IMR-90 (cell line): ENCODE results near the gene MPST. TPM values are rescaled to one million over a fixed set of nuclear protein-coding genes. Genes with fewer than 3 reads are reported as not detected.

Experiments
- ATAC-seq: fragments of 200-7000 bp; cut with Tn5 transposase; 2 replicates; pipeline ENCODE4 v1.9.1; 2020; ENCODE audit warnings: low read depth, mild to moderate bottlenecking, moderate library complexity
- BruUV-seq: library from RNA; stranded (reverse); fragments of 400-500 nt; replicated peaks from 2 replicates; lab custom pipeline; 2021; lab: Mats Ljungman, UMichigan
- CTCF ChIA-PET: fragments of 300-600 bp; formaldehyde crosslinking; extraction: SDS; loops from one replicate; lab custom pipeline; 2021; ENCODE audit warnings: antibody characterized with exemption; lab: Yijun Ruan, JAX
- POLR2A ChIA-PET: fragments of 300-600 bp; sonication (Branson Sonifier 250); formaldehyde crosslinking; loops from one replicate; lab custom pipeline; 2022; ENCODE audit warnings: antibody characterized with exemption; ENCODE audit not compliant: unreplicated experiment; lab: Charles Lee
- DNase-seq: peaks from one replicate; pipeline ENCODE4 v3.0.0; 2013
- H2AFZ ChIP-seq: replicated peaks from 2 replicates; pipeline ENCODE3; 2013; ENCODE audit warnings: low read length, mild to moderate bottlenecking; ENCODE audit not compliant: poor library complexity
- H2AK5ac ChIP-seq: 2 replicates; pipeline ENCODE4 v1.6.1; 2013; ENCODE audit warnings: low read depth, low read length, inconsistent platforms
- H2AK9ac ChIP-seq: replicated peaks from 2 replicates; pipeline ENCODE3; 2013; ENCODE audit warnings: mild to moderate bottlenecking, low read depth, low read length, moderate library complexity; ENCODE audit not compliant: poor library complexity
- H2BK120ac ChIP-seq: 2 replicates; pipeline ENCODE4 v1.6.1; 2013; ENCODE audit warnings: low read depth, low read length, inconsistent platforms
- H2BK15ac ChIP-seq: 3 replicates; pipeline ENCODE4 v1.6.1; 2013; ENCODE audit warnings: low read depth, low read length, inconsistent platforms
- H2BK20ac ChIP-seq: 2 replicates; pipeline ENCODE4 v1.6.1; 2013; ENCODE audit warnings: low read depth, mild to moderate bottlenecking, inconsistent platforms, low read length, moderate library complexity
- H2BK5ac ChIP-seq: 2 replicates; pipeline ENCODE4 v1.6.1; 2013; ENCODE audit warnings: mild to moderate bottlenecking, low read depth, low read length, inconsistent platforms; ENCODE audit not compliant: poor library complexity, severe bottlenecking
- H3K14ac ChIP-seq: replicated peaks from 2 replicates; pipeline ENCODE4 v1.6.1; 2013; ENCODE audit warnings: low read depth, low read length, inconsistent platforms
- H3K18ac ChIP-seq: 2 replicates; pipeline ENCODE4 v1.6.1; 2013; ENCODE audit warnings: low read depth, low read length, control low read depth
- H3K23ac ChIP-seq: 2 replicates; pipeline ENCODE4 v1.6.1; 2013; ENCODE audit warnings: low read depth, low read length, inconsistent platforms
- H3K27ac ChIP-seq: 2 replicates; pipeline ENCODE4 v1.5.1; 2013; ENCODE audit warnings: mild to moderate bottlenecking, control low read depth, low read length; ENCODE audit not compliant: insufficient read depth
- H3K27me3 ChIP-seq: 2 replicates; pipeline ENCODE4 v1.6.1; 2013; ENCODE audit warnings: low read length; ENCODE audit not compliant: control insufficient read depth, insufficient read depth
- H3K36me3 ChIP-seq: 2 replicates; pipeline ENCODE4 v1.6.1; 2013; ENCODE audit warnings: low read length, mixed read lengths; ENCODE audit not compliant: control insufficient read depth, insufficient read depth
- H3K4ac ChIP-seq: 2 replicates; pipeline ENCODE4 v1.6.1; 2013; ENCODE audit warnings: low read depth, low read length, inconsistent platforms
- H3K4me1 ChIP-seq: 2 replicates; pipeline ENCODE4 v1.6.1; 2013; ENCODE audit warnings: low read length, mixed read lengths; ENCODE audit not compliant: control insufficient read depth, insufficient read depth
- H3K4me2 ChIP-seq: 2 replicates; pipeline ENCODE4 v1.6.1; 2013; ENCODE audit warnings: low read depth, mild to moderate bottlenecking, control low read depth, low read length, moderate library complexity
- H3K4me3 ChIP-seq: 2 replicates; pipeline ENCODE4 v1.5.1; 2013; ENCODE audit warnings: low read depth, mild to moderate bottlenecking, control low read depth, low read length, moderate library complexity; ENCODE audit not compliant: insufficient read depth
- H3K56ac ChIP-seq: 2 replicates; pipeline ENCODE4 v1.6.1; 2013; ENCODE audit warnings: low read length, inconsistent platforms; ENCODE audit not compliant: insufficient read depth; ENCODE audit errors: extremely low read depth
- H3K79me1 ChIP-seq, 2 experiments: 2 replicates each; pipeline ENCODE4 v1.6.1; 2013; ENCODE audit warnings: low read length in 2 of 2, inconsistent platforms in 1 of 2, low read depth in 1 of 2
- H3K9ac ChIP-seq: 2 replicates; pipeline ENCODE4 v1.6.1; 2013; ENCODE audit warnings: low read depth, low read length, control low read depth
- H3K9me1 ChIP-seq: 2 replicates; pipeline ENCODE4 v1.6.1; 2013; ENCODE audit warnings: low read length, inconsistent platforms; ENCODE audit not compliant: insufficient read depth
- H3K9me3 ChIP-seq: 2 replicates; pipeline ENCODE4 v1.6.1; 2013; ENCODE audit warnings: low read length; ENCODE audit not compliant: control insufficient read depth, insufficient read depth
- H4K20me1 ChIP-seq: 2 replicates; pipeline ENCODE4 v1.6.1; 2013; ENCODE audit warnings: low read length, inconsistent platforms; ENCODE audit not compliant: insufficient read depth
- H4K5ac ChIP-seq: 2 replicates; pipeline ENCODE4 v1.6.1; 2013; ENCODE audit warnings: mild to moderate bottlenecking, low read depth, low read length, control low read depth
- H4K8ac ChIP-seq, 2 experiments: 2 replicates each; pipeline ENCODE4 v1.6.1; 2013; ENCODE audit warnings: low read depth in 2 of 2, low read length in 2 of 2, control low read depth in 1 of 2, inconsistent platforms in 1 of 2
- H4K91ac ChIP-seq: 2 replicates; pipeline ENCODE4 v1.6.1; 2013; ENCODE audit warnings: low read depth, low read length, inconsistent platforms; ENCODE audit not compliant: insufficient read depth
- BHLHE40 ChIP-seq: fragments of 150-350 bp; IDR thresholded peaks from 2 replicates; pipeline ENCODE4 v1.6.1; 2016; ENCODE audit warnings: mild to moderate bottlenecking, low read depth, low read length
- ELK1 ChIP-seq: fragments of 150-350 bp; IDR thresholded peaks from 2 replicates; pipeline ENCODE4 v1.6.1; 2016; ENCODE audit warnings: low read depth, mild to moderate bottlenecking, low read length, moderate library complexity, borderline replicate concordance
- FOS ChIP-seq: fragments of 150-350 bp; IDR thresholded peaks from 2 replicates; pipeline ENCODE4 v1.6.1; 2016; ENCODE audit warnings: low read depth, low read length
- RAD21 ChIP-seq: IDR thresholded peaks from 2 replicates; pipeline ENCODE4 v1.6.1; 2012; ENCODE audit warnings: low read length, improper control_type of control experiment
- RCOR1 ChIP-seq: IDR thresholded peaks from 2 replicates; pipeline ENCODE4 v1.6.1; 2012; ENCODE audit warnings: mild to moderate bottlenecking, low read length, improper control_type of control experiment; ENCODE audit not compliant: insufficient replicate concordance
- WGBS, 2 experiments: methylation state at CpG; one replicate each; pipeline versions ENCODE4 v1.1.5 to v1.1.7; 2013; ENCODE audit warnings: missing lambda C conversion rate in 2 of 2; ENCODE audit not compliant: insufficient read length in 1 of 2; ENCODE audit errors: extremely low coverage in 2 of 2; 5-methylcytosine and 5-hydroxymethylcytosine counted together
- dilution Hi-C: fragments of 300-500 bp; cut with HindIII; formaldehyde crosslinking; loops from one replicate; pipeline ENCODE4 v1.14.3; 2018; ENCODE audit warnings: low sequenced_read_pairs; ENCODE audit not compliant: unreplicated experiment
- in situ Hi-C: fragments of 300-500 bp; cut with MboI; formaldehyde crosslinking; loops from 3 replicates; pipeline ENCODE4 v1.14.3; 2019; ENCODE audit warnings: low sequenced_read_pairs, inconsistent platforms, mixed read lengths
- intact Hi-C: fragments of 100-400 bp; cut with micrococcal nuclease; formaldehyde crosslinking; loops from 2 replicates; pipeline ENCODE4 v1.10.0; 2022
- polyA plus RNA-seq, 3 experiments: library from polyadenylated mRNA; depleted of rRNA; stranded (reverse); fragments of >200 nt; gene quantifications; 2 replicates each; pipeline ENCODE4 v1.2.3, GENCODE V29; 2012; ENCODE audit warnings: low replicate concordance in 1 of 3
- total RNA-seq: library from RNA; depleted of rRNA; stranded (reverse); fragments of >200 nt; gene quantifications from 2 replicates; pipeline ENCODE4 v1.2.3, GENCODE V29; 2012

The MPST gene
- total and polyA plus RNA-seq, 2 of the 4 experiments (the other 2 are of a cell fraction): 19.2 to 43.0 TPM

GRCh38 chr22:37022483-37023337 is 3.2 kb downstream of the MPST start:
- peaks cover 13 to 63% of the 10 kb centered on the region in 2 experiments for H3K79me1 ChIP-seq
- dilution Hi-C loops: no loop called here
- no peak overlapping the region for H2BK20ac ChIP-seq
- H3K27me3 ChIP-seq: no peaks in the 10 kb centered on the region
- H3K36me3 ChIP-seq: peaks cover 31% of the 10 kb centered on the region
- no peak overlapping the region for H3K56ac ChIP-seq
- H3K9ac ChIP-seq: no peak overlapping the region
- H3K4ac ChIP-seq: no peak overlapping the region
- no peak overlapping the region for H2BK15ac ChIP-seq
- no peak overlapping the region for H4K91ac ChIP-seq
- no peaks in the 10 kb centered on the region for H3K9me3 ChIP-seq
- H4K20me1 ChIP-seq: peaks cover 24% of the 10 kb centered on the region
- H2BK5ac ChIP-seq: no peak overlapping the region
- BruUV-seq: no TSS peak
- WGBS, 2 experiments: 94% methylated on average over 8 of the region's 16 CpGs; no CpG with 5 or more reads in 1 of the 2 experiments
- H2AK5ac ChIP-seq: no peak overlapping the region
- intact Hi-C loops: loop anchor here (5.0 kb wide), 1 partner anchor 240 kb away; no protein-coding TSS in a partner anchor
- H3K18ac ChIP-seq: no peak overlapping the region
- H4K8ac ChIP-seq: no peak overlapping the region
- DNase-seq: no peak
- H3K4me1 ChIP-seq: peaks cover 7% of the 10 kb centered on the region
- no peak overlapping the region for H3K4me3 ChIP-seq
- CTCF ChIA-PET: interaction anchor here (0.6 to 1.5 kb wide), 2 partner anchors 16 to 1927 kb away, joined by 3 read pairs; no protein-coding TSS in a partner anchor
- peak overlapping the region; percentile 42 for H2AK9ac ChIP-seq
- H3K27ac ChIP-seq: no peak overlapping the region
- no peak overlapping the region for H2BK120ac ChIP-seq
- ATAC-seq: no peak
- H4K5ac ChIP-seq: no peak overlapping the region
- no peak overlapping the region for H3K23ac ChIP-seq
- in situ Hi-C loops: no loop called here
- POLR2A ChIA-PET: no interaction called here
- no peak overlapping the region for H3K4me2 ChIP-seq
- peak overlapping the region; percentile 21 for H2AFZ ChIP-seq
- no peak for TF ChIP-seq FOS
- TF ChIP-seq RCOR1: no peak
- no peak for TF ChIP-seq BHLHE40
- no peak for TF ChIP-seq ELK1
- TF ChIP-seq RAD21: no peak
- H3K9me1 ChIP-seq: peaks cover 13% of the 10 kb centered on the region; the same call in 1 of the 2 replicates
- H3K14ac ChIP-seq: no peak overlapping the region
